Adipose tissue (tissue), 3 donors: Measurements from ENCODE around the gene ADAMTS16. TPM values are rescaled to one million over a fixed set of nuclear protein-coding genes. Genes with fewer than 3 reads are reported as not detected.

Source experiments
- H3K27ac ChIP-seq: one replicate; pipeline ENCODE4 v1.5.1; 2013; ENCODE audit warnings: low read depth, low read length
- WGBS, 3 donors: extraction: QIAGEN DNeasy Blood & Tissue Kit; methylation state at CpG; one replicate each; pipeline ENCODE4 v1.1.7; 2013; 5-methylcytosine and 5-hydroxymethylcytosine counted together
- polyA plus RNA-seq, 3 donors: library from polyadenylated mRNA; stranded (reverse); fragments of 200-250 nt; gene quantifications; one replicate each; pipeline ENCODE4 v1.2.3, GENCODE V29; 2013
- donor health status: healthy with polysubstance abuse.
- donor health status: Bipolar disorder and iron deficiency.
- donor health status: healthy.

Gene ADAMTS16
- polyA plus RNA-seq, 3 donors = 0.61 to 1.7 (median 1.6) TPM

DNA sequence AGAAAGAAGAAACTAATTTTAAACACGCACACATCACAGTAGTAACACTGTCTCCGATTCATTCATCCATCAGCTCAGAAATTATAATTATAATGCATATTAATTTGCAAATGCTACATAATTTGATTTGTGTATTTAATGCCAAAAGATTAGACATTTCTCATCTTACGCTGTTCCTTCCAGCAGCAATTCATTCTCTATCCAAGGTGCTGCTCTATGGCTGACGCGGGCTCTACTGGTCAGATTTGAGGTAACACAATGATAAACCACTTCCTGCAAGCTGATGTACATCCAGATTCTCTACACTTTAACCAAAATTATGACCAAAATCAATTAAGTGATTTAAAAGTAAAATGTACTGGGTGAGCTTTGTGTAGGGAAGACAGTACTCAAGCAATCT is 204.5 kb downstream of the ADAMTS16 start:
- WGBS, 3 donors = 51 to 58% (median 57%) methylated on average over 5 of the region's 5 CpGs
- no peak overlapping the region for H3K27ac ChIP-seq

- WGBS, 3 donors = 87 to 96% (median 90%) methylated on average over 7 of the region's 7 CpGs
- no peak overlapping the region for H3K27ac ChIP-seq
Measured at GRCh38 chr5:5347442-5347841, 207.3 kb downstream of the ADAMTS16 start.

DNA sequence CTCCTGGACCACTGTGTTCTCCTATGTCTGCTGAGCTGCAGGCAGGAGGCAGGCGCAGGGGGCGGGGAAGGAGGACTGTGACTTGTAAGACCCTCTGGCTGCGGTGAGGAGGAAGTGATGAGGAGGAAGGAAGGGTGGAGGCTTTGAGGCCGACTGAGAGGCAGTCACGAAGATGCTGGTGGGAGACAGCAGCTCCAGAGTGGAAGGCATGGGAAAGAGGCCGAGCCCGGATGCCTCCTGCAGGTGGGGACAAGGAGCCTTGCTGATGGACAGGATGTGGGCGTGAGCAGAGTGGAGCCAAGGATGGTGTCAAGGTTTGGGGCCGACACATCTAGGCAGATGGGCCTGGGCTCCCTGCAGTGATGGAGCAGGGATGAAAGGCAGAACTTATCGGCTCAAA is 208.0 kb downstream of the ADAMTS16 start:
- no peak overlapping the region for H3K27ac ChIP-seq
- WGBS, 3 donors = 43 to 59% (median 52%) methylated on average over 10 of the region's 10 CpGs

- H3K27ac ChIP-seq = no peak overlapping the region
Measured at GRCh38 chr5:5348576-5348975, 208.4 kb downstream of the ADAMTS16 start.

- H3K27ac ChIP-seq = no peak overlapping the region
- 26 to 62% (median 50%) methylated on average over 9 of the region's 9 CpGs for WGBS, 3 donors
Measured at GRCh38 chr5:5350101-5350500, 210.0 kb downstream of the ADAMTS16 start.

DNA sequence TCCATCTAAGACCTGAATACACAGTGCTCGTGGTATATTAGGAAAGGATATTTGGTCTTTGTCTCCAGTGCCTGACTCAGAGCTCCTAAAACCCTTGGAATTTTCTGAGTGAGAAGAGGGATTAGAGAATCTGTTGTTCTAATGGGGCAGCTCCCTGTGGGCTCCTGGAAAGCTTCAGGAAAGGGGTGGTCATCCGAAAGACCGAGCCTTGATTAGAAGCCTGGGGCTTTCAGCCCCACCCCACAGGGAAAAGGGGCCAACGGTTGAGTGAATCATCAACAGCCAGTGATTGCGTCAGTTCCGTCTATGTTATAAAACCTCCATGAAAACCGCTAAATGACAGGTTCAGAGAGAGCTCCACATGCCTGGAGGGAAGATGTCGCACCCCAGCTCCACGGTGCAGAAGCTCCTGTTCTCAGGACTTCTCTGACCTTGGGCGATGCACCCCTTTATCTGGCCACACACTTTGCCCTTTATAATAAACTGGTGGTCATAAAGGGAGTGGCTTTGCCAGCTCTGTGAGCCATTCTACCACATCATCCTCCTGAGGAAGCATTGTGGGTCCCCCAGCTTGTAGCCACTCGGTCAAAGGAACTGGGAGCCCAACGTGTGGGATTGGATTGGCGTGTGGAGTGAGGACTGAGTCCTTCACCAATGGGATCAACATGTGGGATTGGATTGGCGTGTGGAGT is 211.3 kb downstream of the ADAMTS16 start:
- WGBS, 3 donors = 78 to 85% (median 83%) methylated on average over 14 of the region's 14 CpGs

GRCh38 chr5:5352675-5353074 is 212.5 kb downstream of the ADAMTS16 start:
- H3K27ac ChIP-seq = no peak overlapping the region
- 94 to 97% (median 97%) methylated on average over 18 of the region's 18 CpGs for WGBS, 3 donors

More for the DNA sequence above, 211.3 kb downstream of the ADAMTS16 start:
- H3K27ac ChIP-seq = no peak overlapping the region

DNA sequence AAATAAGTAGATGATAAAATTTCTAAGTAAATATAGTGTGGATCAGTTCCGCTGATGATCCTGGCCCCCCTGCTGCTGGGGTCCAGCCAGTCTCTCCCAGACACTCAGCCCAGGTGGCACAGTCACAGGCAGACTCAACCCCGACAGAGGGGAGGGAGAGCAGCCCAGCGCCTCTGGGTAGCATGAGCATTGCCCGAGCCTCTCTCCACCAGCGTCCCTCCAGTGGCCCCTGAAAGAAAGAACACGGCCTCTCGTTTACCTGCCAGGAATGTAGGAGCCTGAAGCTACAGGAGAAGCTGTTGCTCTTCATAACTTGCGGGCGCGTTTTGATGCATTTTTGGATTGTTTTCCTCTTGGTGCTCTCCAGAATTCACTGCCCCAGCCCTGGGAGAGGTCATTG is 213.6 kb downstream of the ADAMTS16 start:
- H3K27ac ChIP-seq = no peak overlapping the region
- WGBS, 3 donors = 65 to 84% (median 83%) methylated on average over 10 of the region's 10 CpGs

GRCh38 chr5:5356765-5357164 is 216.6 kb downstream of the ADAMTS16 start:
- no peak overlapping the region for H3K27ac ChIP-seq

DNA sequence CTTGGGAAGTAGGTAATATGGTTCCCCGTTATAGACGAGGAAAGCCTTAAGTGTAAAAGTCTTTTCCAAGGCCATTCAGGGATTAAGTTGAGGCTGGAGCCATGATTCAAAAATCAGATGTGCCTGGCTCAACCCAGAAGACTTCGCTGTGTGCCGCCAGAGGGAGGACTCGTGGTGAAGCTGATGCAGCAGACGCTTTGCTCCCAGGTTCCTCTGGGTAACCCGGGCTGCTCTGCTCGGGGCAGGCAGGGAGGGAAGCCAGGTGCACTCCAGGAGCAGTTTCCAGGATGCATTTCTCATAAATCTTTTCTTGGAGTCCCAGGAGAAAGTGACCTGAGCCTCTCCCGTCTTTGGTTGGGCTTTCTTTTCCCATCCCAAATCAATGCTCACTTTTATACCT is 219.5 kb downstream of the ADAMTS16 start:
- no peak overlapping the region for H3K27ac ChIP-seq
- 73 to 83% (median 78%) methylated on average over 9 of the region's 9 CpGs for WGBS, 3 donors

DNA sequence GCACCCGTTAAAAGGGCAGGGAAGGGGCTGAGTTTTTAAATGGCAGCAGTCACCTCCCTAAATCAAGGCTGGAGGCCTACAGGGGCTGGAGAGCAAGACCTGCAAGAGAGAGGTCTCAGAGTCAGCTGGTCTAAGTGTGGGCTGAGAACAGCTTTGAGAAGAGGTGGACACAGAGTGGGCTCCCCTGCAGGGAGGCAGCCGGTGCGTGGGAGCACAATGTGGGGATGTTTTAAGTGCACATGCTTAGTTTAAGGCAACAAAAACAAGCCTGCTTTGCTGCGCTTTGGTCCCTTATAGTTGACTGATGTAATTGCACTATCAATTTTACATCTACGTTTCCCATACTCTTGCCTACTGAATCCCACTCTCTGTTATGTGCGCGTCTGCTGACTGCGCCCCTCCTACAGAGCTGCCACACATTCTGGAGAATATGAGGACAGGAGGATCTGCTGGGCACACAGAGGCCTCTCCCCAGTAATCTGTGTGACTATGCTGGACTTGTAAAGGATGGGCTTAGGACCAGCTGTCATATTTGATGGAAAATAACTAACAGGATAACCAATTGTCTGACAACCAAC is 220.3 kb downstream of the ADAMTS16 start:
- 90 to 92% (median 91%) methylated on average over 8 of the region's 8 CpGs for WGBS, 3 donors
- no peak overlapping the region for H3K27ac ChIP-seq

DNA sequence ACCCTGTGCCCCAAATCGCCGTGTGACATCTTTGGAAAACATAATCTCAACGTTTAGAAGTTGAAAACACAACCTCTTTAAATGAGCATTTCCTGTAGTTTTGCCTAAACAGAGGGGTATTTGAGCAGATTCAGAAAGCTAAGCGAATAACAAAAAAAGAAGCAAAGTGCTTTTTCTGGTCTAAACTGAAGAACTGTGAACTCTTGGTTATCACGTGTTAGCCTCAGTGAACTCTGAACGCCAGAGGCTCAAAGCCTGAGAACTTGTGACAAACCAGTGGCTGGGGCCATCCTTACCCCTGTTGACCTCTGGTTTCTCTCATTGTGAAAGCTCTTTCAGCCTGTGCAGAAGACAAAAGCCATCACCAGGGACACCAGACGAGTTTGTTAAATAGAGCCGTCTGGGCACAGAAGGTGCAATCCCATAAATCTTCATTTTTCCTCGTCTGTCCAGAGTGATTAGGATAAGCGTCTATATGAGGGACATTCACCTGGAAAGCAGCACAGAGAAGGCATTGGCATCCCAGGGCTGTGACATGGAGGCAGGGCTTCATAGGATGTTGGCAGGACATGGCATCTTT is 220.9 kb downstream of the ADAMTS16 start:
- no peak overlapping the region for H3K27ac ChIP-seq
- 67 to 70% (median 69%) methylated on average over 10 of the region's 10 CpGs for WGBS, 3 donors

DNA sequence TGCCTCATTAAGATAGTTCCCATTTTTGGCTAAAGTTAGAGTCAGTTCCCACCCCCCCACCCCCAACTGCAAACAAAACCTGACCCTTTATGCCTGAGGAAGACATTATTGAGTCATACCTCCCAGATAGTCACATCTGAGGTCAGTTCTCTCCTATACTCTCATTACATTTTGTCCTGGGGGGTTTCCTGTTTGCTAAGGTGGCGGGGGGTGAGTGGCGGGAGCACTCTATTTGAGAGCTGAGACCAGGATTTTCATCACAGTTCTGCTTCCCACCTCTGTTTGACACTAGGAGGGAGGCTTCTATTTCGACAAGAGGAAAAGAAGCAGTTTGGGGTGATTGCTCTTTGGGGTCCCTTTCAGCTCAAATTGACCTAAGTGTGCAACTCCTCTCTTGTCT is 222.9 kb downstream of the ADAMTS16 start:
- 84 to 88% (median 85%) methylated on average over 3 of the region's 3 CpGs for WGBS, 3 donors
- H3K27ac ChIP-seq = no peak overlapping the region

GRCh38 chr5:5364932-5365331 is 224.8 kb downstream of the ADAMTS16 start:
- H3K27ac ChIP-seq = no peak overlapping the region
- 82 to 93% (median 92%) methylated on average over 7 of the region's 7 CpGs for WGBS, 3 donors

DNA sequence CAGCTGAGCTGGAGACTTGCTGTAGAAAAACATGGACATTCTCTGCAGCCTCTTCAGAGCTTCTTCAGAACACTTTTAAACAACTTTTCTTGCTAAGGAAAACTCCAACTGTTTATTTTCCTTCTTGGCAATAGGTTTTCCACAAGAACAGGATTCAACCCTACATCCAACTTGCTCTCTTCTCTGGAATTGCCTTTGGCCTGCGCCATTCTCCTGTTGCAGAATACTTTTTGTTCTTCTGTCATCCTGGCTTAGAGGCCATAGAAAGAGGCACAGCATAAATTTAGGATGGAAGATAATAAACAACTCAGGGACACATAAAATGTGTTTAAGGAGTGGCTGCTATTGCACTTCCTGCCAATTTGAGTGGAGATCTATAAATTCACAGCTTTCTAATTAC is 227.6 kb downstream of the ADAMTS16 start:
- WGBS, 3 donors = 66 to 81% (median 79%) methylated on average over 1 of the region's 1 CpG
- H3K27ac ChIP-seq = no peak overlapping the region

DNA sequence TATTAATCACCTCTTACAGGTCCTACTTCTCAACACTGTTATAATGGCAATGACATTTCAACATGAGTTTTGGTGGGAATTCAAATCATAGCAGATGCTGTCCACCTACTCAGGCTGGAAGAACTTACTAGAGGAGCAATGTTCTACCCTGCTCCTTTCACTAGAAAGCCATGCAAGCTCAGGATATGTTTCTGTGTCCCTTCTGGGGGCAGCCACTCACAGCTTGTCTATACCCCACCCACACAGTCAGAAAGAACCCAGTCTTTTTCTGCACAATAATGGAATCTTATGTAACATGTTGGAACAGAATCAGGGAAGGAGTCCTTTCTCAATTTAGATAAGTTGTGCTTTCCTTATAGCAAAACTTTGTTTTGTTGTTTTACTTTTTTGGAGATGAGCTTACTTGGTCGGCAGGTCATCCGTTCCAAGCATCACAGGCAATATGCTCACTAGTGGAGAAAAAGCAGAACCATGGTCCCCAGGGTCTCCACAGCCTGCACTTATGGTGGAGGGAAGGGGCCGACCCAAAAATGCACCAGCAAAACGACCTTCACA is 229.0 kb downstream of the ADAMTS16 start:
- no peak overlapping the region for H3K27ac ChIP-seq
- 45 to 62% (median 61%) methylated on average over 3 to 4 of the region's 4 CpGs for WGBS, 3 donors
